GM12892 (cell line): ENCODE data around the gene C16orf78.

ENCODE experiments used
- POLR2A ChIP-seq: IDR thresholded peaks from 2 replicates; pipeline ENCODE4 v1.6.1; 2011; ENCODE audit warnings: low read depth, low read length, control low read depth
- POLR2AphosphoS5 ChIP-seq: IDR thresholded peaks from 2 replicates; pipeline ENCODE4 v1.6.1; 2011; ENCODE audit warnings: low read depth, low read length, control low read depth

- TF ChIP-seq POLR2A (no peak), POLR2AphosphoS5 (no peak)
Measured at GRCh38 chr16:49336581-49336980, 37.0 kb upstream of the C16orf78 start.
